ENCODE data around the gene CPT2.

- TF ChIP-seq PBX3 (IDR thresholded peaks at IDR 0.05), result no peak
- TF ChIP-seq CTCF (IDR thresholded peaks at IDR 0.05), result no peak
- TF ChIP-seq RNF2 (IDR thresholded peaks at IDR 0.05; ENCODE audit: borderline replicate concordance, low read depth), result no peak
- no peak for TF ChIP-seq HOXA7 (CRISPR knock-in tag; IDR thresholded peaks at IDR 0.05)
- TF ChIP-seq POLR2A (IDR thresholded peaks at IDR 0.05; ENCODE audit: low read length), result no peak
- no peak for TF ChIP-seq MAX (IDR thresholded peaks at IDR 0.05)
Measured at GRCh38 chr1:53165408-53165961, 31.1 kb upstream of the CPT2 start.

All from A549 (cell line).